Osteoblast (primary cell): ENCODE results near the gene STAT5B. TPM values are rescaled to one million over a fixed set of nuclear protein-coding genes. Genes with fewer than 3 reads are reported as not detected.
"Not testable (repeated sequence)": the region's sequence is repeated elsewhere in the genome, so short reads cannot be mapped to it uniquely, and the experiment has no call there.

Experiments
- DNase-seq: peaks from one replicate; pipeline ENCODE4 v3.0.0; 2011; ENCODE audit warnings: low spot score, mixed read lengths; ENCODE audit not compliant: insufficient read length; ENCODE audit errors: missing footprints
- H2AFZ ChIP-seq: 2 replicates; pipeline ENCODE4 v1.6.0; 2011; ENCODE audit warnings: mild to moderate bottlenecking, low read length
- H3K27ac ChIP-seq: 2 replicates; pipeline ENCODE4 v1.5.1; 2011; ENCODE audit warnings: mild to moderate bottlenecking, low read depth, low read length, moderate library complexity
- H3K27me3 ChIP-seq: 2 replicates; pipeline ENCODE4 v1.6.0; 2012; ENCODE audit warnings: mild to moderate bottlenecking, control low read depth, inconsistent platforms, low read length, moderate library complexity; ENCODE audit not compliant: insufficient read depth
- H3K36me3 ChIP-seq: 2 replicates; pipeline ENCODE4 v1.5.1; 2011; ENCODE audit warnings: mild to moderate bottlenecking, low read length, control low read depth, moderate library complexity; ENCODE audit not compliant: insufficient read depth
- H3K4me1 ChIP-seq: 2 replicates; pipeline ENCODE4 v1.5.1; 2011; ENCODE audit warnings: mild to moderate bottlenecking, low read length, control low read depth, moderate library complexity; ENCODE audit not compliant: insufficient read depth
- H3K4me2 ChIP-seq: 2 replicates; pipeline ENCODE4 v1.6.0; 2011; ENCODE audit warnings: mild to moderate bottlenecking, low read length; ENCODE audit not compliant: insufficient read depth
- H3K4me3 ChIP-seq: fragments of 200-600 bp; sonication (generic); 3 replicates; pipeline ENCODE4 v1.5.1; 2012; ENCODE audit warnings: mild to moderate bottlenecking, low read length, inconsistent platforms; ENCODE audit not compliant: insufficient read depth
- H3K79me2 ChIP-seq: 2 replicates; pipeline ENCODE4 v1.6.0; 2012; ENCODE audit warnings: mild to moderate bottlenecking, low read length, control low read depth, inconsistent platforms; ENCODE audit not compliant: insufficient read depth
- H3K9me3 ChIP-seq: 2 replicates; pipeline ENCODE4 v1.5.1; 2011; ENCODE audit warnings: low read depth, low read length, control low read depth
- H4K20me1 ChIP-seq: 2 replicates; pipeline ENCODE4 v1.6.0; 2012; ENCODE audit warnings: mild to moderate bottlenecking, low read length, control low read depth; ENCODE audit not compliant: insufficient read depth
- total RNA-seq: library from RNA; depleted of rRNA; stranded (reverse); fragments of >200 nt; gene quantifications from 2 replicates; pipeline ENCODE4 v1.2.3, GENCODE V29; 2012
- TF ChIP-seq, protein P1 (sequence below): IDR thresholded peaks from 2 replicates; pipeline ENCODE4 v1.5.1; 2011; ENCODE audit warnings: mild to moderate bottlenecking, low read depth, low read length, moderate library complexity; ENCODE audit errors: extremely low read depth

Gene STAT5B
- total RNA-seq, 1 donor: 22.8 TPM

- Histone ChIP-seq H3K4me2 (no peak overlapping the region), H4K20me1 (peaks cover 7% of the 10 kb centered on the region), H3K4me3 (no peak overlapping the region), H3K27me3 (no peaks in the 10 kb centered on the region), H3K9me3 (no peaks in the 10 kb centered on the region), H2AFZ (no peak overlapping the region), H3K4me1 (peaks cover 6% of the 10 kb centered on the region), H3K79me2 (peaks cover 49% of the 10 kb centered on the region), H3K36me3 (no peaks in the 10 kb centered on the region), H3K27ac (peak overlapping the region; percentile 85)
- DNase-seq: peak; percentile 47
- TF ChIP-seq, protein P1, sequence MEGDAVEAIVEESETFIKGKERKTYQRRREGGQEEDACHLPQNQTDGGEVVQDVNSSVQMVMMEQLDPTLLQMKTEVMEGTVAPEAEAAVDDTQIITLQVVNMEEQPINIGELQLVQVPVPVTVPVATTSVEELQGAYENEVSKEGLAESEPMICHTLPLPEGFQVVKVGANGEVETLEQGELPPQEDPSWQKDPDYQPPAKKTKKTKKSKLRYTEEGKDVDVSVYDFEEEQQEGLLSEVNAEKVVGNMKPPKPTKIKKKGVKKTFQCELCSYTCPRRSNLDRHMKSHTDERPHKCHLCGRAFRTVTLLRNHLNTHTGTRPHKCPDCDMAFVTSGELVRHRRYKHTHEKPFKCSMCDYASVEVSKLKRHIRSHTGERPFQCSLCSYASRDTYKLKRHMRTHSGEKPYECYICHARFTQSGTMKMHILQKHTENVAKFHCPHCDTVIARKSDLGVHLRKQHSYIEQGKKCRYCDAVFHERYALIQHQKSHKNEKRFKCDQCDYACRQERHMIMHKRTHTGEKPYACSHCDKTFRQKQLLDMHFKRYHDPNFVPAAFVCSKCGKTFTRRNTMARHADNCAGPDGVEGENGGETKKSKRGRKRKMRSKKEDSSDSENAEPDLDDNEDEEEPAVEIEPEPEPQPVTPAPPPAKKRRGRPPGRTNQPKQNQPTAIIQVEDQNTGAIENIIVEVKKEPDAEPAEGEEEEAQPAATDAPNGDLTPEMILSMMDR: no peak
Observed at GRCh38 chr17:42266918-42267766, 9.0 kb downstream of the STAT5B start.

GRCh38 chr17:42266462-42266861, 9.7 kb downstream of the STAT5B start:
- Histone ChIP-seq H3K4me2 (no peak overlapping the region), H2AFZ (no peak overlapping the region), H3K4me1 (peaks cover 6% of the 10 kb centered on the region), H3K36me3 (no peaks in the 10 kb centered on the region), H3K79me2 (peaks cover 44% of the 10 kb centered on the region), H4K20me1 (peaks cover under 1% of the 10 kb centered on the region), H3K27ac (peak overlapping the region; percentile 85), H3K27me3 (no peaks in the 10 kb centered on the region), H3K9me3 (no peaks in the 10 kb centered on the region), H3K4me3 (no peak overlapping the region)
- TF ChIP-seq, protein P1: no peak
- DNase-seq: no peak

DNA sequence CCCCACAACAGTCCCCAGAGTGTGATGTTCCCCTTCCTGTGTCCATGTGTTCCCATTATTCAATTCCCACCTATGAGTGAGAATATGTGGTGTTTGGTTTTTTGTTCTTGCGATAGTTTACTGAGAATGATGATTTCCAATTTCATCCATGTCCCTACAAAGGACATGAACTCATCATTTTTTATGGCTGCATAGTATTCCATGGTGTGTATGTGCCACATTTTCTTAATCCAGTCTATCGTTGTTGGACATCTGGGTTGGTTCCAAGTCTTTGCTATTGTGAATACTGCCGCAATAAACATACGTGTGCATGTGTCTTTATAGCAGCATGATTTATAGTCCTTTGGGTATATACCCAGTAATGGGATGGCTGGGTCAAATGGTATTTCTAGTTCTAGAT, 11.8 kb downstream of the STAT5B start:
- H3K79me2 ChIP-seq: peaks cover 37% of the 10 kb centered on the region
- H4K20me1 ChIP-seq, H2AFZ ChIP-seq, H3K4me3 ChIP-seq, H3K4me1 ChIP-seq, H3K9me3 ChIP-seq, H3K27me3 ChIP-seq, H3K4me2 ChIP-seq, H3K27ac ChIP-seq, H3K36me3 ChIP-seq, DNase-seq: not testable (repeated sequence)

- Histone ChIP-seq H3K27me3 (no peaks in the 10 kb centered on the region), H3K79me2 (peaks cover 18% of the 10 kb centered on the region), H3K4me2 (no peak overlapping the region), H4K20me1 (peaks cover 5% of the 10 kb centered on the region), H3K36me3 (no peaks in the 10 kb centered on the region), H3K27ac (no peak overlapping the region), H3K4me3 (no peak overlapping the region), H3K9me3 (no peaks in the 10 kb centered on the region), H3K4me1 (peaks cover under 1% of the 10 kb centered on the region), H2AFZ (no peak overlapping the region)
- no peak for DNase-seq
- TF ChIP-seq, protein P1: no peak
Observed at GRCh38 chr17:42260318-42260717, 15.9 kb downstream of the STAT5B start.
